ENCODE data around the gene FAM3B. TPM values are rescaled to one million over a fixed set of nuclear protein-coding genes. Genes with fewer than 3 reads are reported as not detected.
A peak's percentile ranks its signal among the peaks of the same experiment; 100 is the strongest.

The FAM3B gene
- total and polyA plus RNA-seq, 8 donors, result 7.9 to 31.9 (median 13.0) TPM

- H3K27ac ChIP-seq, result no peak overlapping the region
- no peaks in the 10 kb centered on the region for H3K9me3 ChIP-seq
- H3K36me3 ChIP-seq, result peaks cover 0 to 49% of the 10 kb centered on the region in 2 donors
- intact Hi-C loops (cut with DNase I), result no loop called here
- H3K27me3 ChIP-seq, result no peaks in the 10 kb centered on the region
- TF ChIP-seq CTCF (IDR thresholded peaks at IDR 0.05), result no peak
- no peak overlapping the region for H3K4me3 ChIP-seq
- DNase-seq (no peak), ATAC-seq (no peak)
- H3K4me1 ChIP-seq, result no peaks in the 10 kb centered on the region
Measured at GRCh38 chr21:41375875-41376274, 59.3 kb downstream of the FAM3B start.

GRCh38 chr21:41377715-41378114 is 61.1 kb downstream of the FAM3B start:
- Histone ChIP-seq H3K36me3 (peaks cover 0 to 67% of the 10 kb centered on the region in 2 donors), H3K9me3 (peaks cover 0 to 3% of the 10 kb centered on the region in 2 donors), H3K27ac (no peak overlapping the region), H3K4me3 (no peak overlapping the region), H3K4me1 (no peaks in the 10 kb centered on the region), H3K27me3 (no peaks in the 10 kb centered on the region)
- no peak for ATAC-seq
- intact Hi-C loops (cut with DNase I), result no loop called here
- TF ChIP-seq CTCF (IDR thresholded peaks at IDR 0.05), result no peak
- no peak for DNase-seq

- Histone ChIP-seq H3K9me3 (peaks cover 0 to 3% of the 10 kb centered on the region in 2 donors), H3K36me3 (peaks cover 0 to 79% of the 10 kb centered on the region in 2 donors), H3K4me3 (no peak overlapping the region), H3K4me1 (no peaks in the 10 kb centered on the region), H3K27ac (no peak overlapping the region), H3K27me3 (no peaks in the 10 kb centered on the region)
- DNase-seq, result peak in 1 of 4 donors; percentile 22
- TF ChIP-seq CTCF (IDR thresholded peaks at IDR 0.05), result no peak
- ATAC-seq, result no peak
- intact Hi-C loops (cut with DNase I), result no loop called here
Measured at GRCh38 chr21:41378849-41379248, 62.2 kb downstream of the FAM3B start.

GRCh38 chr21:41379901-41380300 is 63.3 kb downstream of the FAM3B start:
- H3K4me1 ChIP-seq, result no peaks in the 10 kb centered on the region
- no peaks in the 10 kb centered on the region for H3K27me3 ChIP-seq
- peak in 1 of 4 donors; percentile 25 for DNase-seq
- TF ChIP-seq CTCF (IDR thresholded peaks at IDR 0.05), result no peak
- intact Hi-C loops (cut with DNase I), result no loop called here
- H3K9me3 ChIP-seq, result peaks cover 0 to 3% of the 10 kb centered on the region in 2 donors
- H3K4me3 ChIP-seq, result no peak overlapping the region
- no peak overlapping the region for H3K27ac ChIP-seq
- peaks cover 0 to 82% of the 10 kb centered on the region in 2 donors for H3K36me3 ChIP-seq
- no peak for ATAC-seq

GRCh38 chr21:41381731-41382130 is 65.1 kb downstream of the FAM3B start:
- Histone ChIP-seq H3K4me1 (no peaks in the 10 kb centered on the region), H3K9me3 (peaks cover 0 to 3% of the 10 kb centered on the region in 2 donors), H3K4me3 (no peak overlapping the region), H3K27ac (no peak overlapping the region), H3K36me3 (peaks cover 0 to 85% of the 10 kb centered on the region in 2 donors), H3K27me3 (no peaks in the 10 kb centered on the region)
- DNase-seq (no peak), ATAC-seq (no peak)
- TF ChIP-seq CTCF (IDR thresholded peaks at IDR 0.05), result no peak
- intact Hi-C loops (cut with DNase I), result no loop called here

Measured in left lung (tissue), 10 donors.